GM19328 (cell line): Measurements from ENCODE around the gene TP73.

Source experiments
- ATAC-seq: cut with Tn5 transposase; IDR thresholded peaks from one replicate; pipeline ENCODE4 v1.9.1; 2021; ENCODE audit warnings: mild to moderate bottlenecking, moderate library complexity; ENCODE audit not compliant: unreplicated experiment

The TP73 gene

GRCh38 chr1:3703786-3704371, 51.6 kb downstream of the TP73 start:
- ATAC-seq: no peak

- ATAC-seq: no peak
Measured at GRCh38 chr1:3705341-3705950, 53.1 kb downstream of the TP73 start.

GRCh38 chr1:3706651-3707297, 54.5 kb downstream of the TP73 start:
- no peak for ATAC-seq

- ATAC-seq: no peak
Measured at GRCh38 chr1:3707298-3707938, 55.1 kb downstream of the TP73 start.

DNA sequence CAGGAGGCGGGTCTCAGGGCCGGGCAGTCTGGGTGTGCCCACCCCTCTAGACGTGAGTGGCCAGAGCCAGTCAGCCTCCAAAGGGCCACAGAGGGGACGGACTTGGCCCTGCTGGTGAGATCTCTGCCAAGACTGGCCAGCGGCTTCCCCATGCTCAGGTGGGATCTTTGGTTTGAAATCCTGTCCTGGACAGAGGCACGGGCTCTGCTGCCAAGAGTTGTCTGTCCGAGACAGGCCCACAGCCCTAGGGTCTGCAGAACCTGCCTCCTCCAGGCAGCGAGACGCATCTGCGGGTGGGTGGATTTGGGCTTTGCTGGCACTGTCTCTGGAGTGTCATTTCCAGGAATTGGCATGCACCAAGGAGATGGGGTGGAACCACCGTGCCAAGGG, 55.6 kb downstream of the TP73 start:
- ATAC-seq: no peak

DNA sequence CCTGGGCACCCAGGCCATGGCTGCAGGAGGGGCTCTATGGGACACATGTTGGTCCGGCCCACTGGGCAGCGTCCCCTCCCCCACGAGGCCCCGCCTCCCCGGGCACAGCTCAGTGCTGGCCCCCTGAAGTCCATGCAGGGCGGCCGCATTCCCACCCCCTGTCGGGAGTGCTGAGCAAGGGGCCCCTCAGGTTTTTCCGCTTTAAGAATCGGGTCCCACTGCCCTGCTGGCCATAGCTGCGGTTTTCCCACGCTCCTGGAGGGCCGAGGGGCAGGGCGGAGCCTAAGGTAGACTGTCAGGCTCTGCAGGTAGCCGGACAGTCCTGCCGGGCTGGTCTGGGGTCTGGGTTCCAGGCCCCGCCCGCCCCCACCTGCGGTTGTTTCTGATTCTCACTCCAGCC, 56.5 kb downstream of the TP73 start:
- no peak for ATAC-seq

GRCh38 chr1:3710251-3710650, 57.9 kb downstream of the TP73 start:
- ATAC-seq: no peak

DNA sequence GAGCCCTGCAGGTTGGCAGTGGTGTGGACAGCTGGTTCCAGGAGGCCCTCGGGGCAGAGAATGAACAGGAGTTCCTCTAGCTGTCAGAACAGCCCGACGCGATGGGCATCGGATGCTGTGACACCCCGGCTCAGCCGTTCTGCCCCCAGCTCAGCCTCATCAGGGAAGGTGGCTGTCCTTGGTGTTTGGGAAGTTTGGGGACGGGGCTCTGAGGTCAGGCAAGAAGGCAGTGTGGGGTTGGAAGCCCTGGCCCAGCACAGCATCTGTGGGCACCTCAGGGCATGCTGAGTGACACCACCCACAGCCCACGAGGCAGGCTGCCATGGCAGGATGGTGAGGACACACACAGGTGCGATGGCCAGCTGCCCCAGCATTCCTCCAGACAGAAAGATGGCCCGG, 59.1 kb downstream of the TP73 start:
- ATAC-seq: no peak

DNA sequence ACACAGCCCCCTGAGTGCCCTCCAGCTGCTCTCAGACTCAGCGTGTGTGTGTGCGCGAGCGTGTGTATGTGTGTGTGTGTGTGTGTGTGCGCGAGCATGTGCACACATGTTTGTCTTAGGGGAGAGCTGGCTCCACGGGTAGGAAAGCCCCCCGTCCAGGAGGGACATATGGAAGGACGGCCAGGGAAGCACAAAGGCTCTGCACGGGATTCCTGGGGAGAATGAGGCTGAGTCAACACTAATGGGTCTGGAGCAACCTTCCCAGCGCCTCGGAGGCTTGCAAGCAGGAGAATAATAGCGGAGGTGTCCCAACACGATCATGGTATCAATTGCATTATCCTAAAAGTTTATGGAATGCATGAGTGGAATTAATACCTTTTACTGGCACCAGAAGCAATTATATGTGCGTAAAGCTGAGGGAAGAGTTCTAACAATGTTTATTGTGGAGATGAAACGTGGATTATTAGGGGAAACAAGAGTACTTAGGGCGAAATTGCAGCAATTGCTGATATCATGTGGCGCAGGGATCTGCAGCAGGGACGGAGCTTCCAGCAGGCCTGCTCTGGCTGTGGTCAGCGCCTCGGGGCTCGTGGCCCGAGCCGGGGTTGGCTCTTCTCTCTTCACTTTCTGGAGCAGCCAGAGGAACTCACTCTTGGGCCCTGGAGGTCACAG, 59.6 kb downstream of the TP73 start:
- ATAC-seq: no peak

DNA sequence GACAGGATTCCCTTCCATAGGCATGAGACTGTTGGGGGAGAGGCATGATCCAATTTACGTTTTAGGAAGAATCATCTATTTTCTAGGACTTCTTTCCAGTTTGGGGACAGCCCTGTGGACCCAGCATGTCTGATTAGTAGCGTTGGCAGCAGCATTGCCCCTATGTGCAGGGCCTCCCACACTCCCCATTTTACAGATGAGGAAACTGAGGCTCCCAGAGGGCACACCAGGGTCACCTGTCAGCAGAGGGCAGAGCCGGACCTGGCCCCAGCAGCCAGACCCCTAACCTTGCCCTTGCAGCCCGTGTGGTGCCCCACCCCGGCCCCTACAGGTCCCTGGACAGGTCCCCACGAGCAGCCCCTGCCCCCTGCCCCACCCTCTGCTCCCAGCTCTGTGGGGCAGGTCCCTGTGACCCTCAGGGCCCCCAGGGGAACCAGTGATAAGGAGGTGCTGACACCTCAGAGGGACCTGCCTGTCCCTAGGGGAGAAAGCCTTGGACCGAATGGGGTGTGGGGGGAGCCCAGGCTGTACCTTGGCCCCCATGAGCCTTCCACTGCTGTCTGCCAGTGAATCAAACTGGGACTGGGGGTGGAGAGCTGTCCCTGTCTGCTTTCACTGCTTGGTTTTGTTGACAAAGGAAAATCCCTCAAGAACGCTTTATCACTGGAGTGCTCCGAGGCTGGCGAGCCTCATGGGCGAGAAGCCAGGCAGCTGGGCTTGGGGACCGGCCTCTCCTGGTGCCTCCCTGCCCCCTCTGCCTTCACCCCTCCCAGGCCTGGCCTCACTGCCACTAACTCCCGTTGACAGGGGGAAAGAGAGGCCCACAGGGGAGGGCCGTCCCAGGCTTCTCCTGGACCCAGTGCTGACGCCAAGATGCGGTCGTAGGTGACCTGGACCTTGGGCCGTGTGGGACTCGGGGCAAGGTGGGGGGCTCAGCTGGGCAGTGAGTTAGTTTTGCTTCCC, 60.5 kb downstream of the TP73 start:
- ATAC-seq: no peak

- no peak for ATAC-seq
Measured at GRCh38 chr1:3713840-3714239, 61.5 kb downstream of the TP73 start.

GRCh38 chr1:3714284-3714741, 62.0 kb downstream of the TP73 start:
- no peak for ATAC-seq

- no peak for ATAC-seq
Measured at GRCh38 chr1:3714814-3715213, 62.5 kb downstream of the TP73 start.

GRCh38 chr1:3716351-3716750, 64.0 kb downstream of the TP73 start:
- no peak for ATAC-seq

GRCh38 chr1:3717041-3717714, 64.9 kb downstream of the TP73 start:
- no peak for ATAC-seq

- ATAC-seq: no peak
Measured at GRCh38 chr1:3717715-3718601, 65.6 kb downstream of the TP73 start.

GRCh38 chr1:3718764-3719163, 66.4 kb downstream of the TP73 start:
- ATAC-seq: no peak

- no peak for ATAC-seq
Measured at GRCh38 chr1:3721955-3722465, 69.7 kb downstream of the TP73 start.

GRCh38 chr1:3722846-3723245, 70.5 kb downstream of the TP73 start:
- ATAC-seq: no peak
